DND-41 (cell line): ENCODE data around the gene OR4B1.

Experiments used
- ATAC-seq: fragments of 200-7000 bp; cut with Tn5 transposase; 3 replicates; pipeline ENCODE4 v1.9.1; 2021; ENCODE audit warnings: low read depth; ENCODE audit not compliant: insufficient read depth
- DNase-seq: peaks from one replicate; pipeline ENCODE4 v3.0.0-alpha.2; 2020
- H2AFZ ChIP-seq: 2 replicates; pipeline ENCODE4 v1.6.0; 2012; ENCODE audit warnings: low read depth, low read length
- H3K27ac ChIP-seq: 2 replicates; pipeline ENCODE4 v1.5.1; 2012; ENCODE audit warnings: low read length, inconsistent platforms
- H3K27me3 ChIP-seq: fragments of 200-600 bp; sonication (generic); 2 replicates; pipeline ENCODE4 v1.6.0; 2012; ENCODE audit warnings: low read length, mild to moderate bottlenecking, inconsistent platforms; ENCODE audit not compliant: insufficient read depth, poor library complexity
- H3K36me3 ChIP-seq: 2 replicates; pipeline ENCODE4 v1.5.1; 2012; ENCODE audit warnings: low read length, inconsistent platforms; ENCODE audit not compliant: insufficient read depth
- H3K4me1 ChIP-seq: 2 replicates; pipeline ENCODE4 v1.5.1; 2012; ENCODE audit warnings: mild to moderate bottlenecking, low read length; ENCODE audit not compliant: insufficient read depth
- H3K4me2 ChIP-seq: 2 replicates; pipeline ENCODE4 v1.6.0; 2012; ENCODE audit warnings: mild to moderate bottlenecking, moderate library complexity, low read length, inconsistent platforms; ENCODE audit not compliant: insufficient read depth
- H3K4me3 ChIP-seq, 2 experiments: fragments of 200-600 bp in 1 of 2; shearing (Covaris generic) in 1 of 2; 2 replicates each; pipeline ENCODE4 v1.5.1; 2012 to 2016; ENCODE audit warnings: inconsistent platforms in 2 of 2, low read length in 2 of 2, mild to moderate bottlenecking in 2 of 2, low read depth in 1 of 2, moderate library complexity in 1 of 2
- H3K79me2 ChIP-seq: 2 replicates; pipeline ENCODE4 v1.6.0; 2012; ENCODE audit warnings: low read length, inconsistent platforms; ENCODE audit not compliant: insufficient read depth
- H3K9ac ChIP-seq: 2 replicates; pipeline ENCODE4 v1.6.0; 2012; ENCODE audit warnings: low read depth, mild to moderate bottlenecking, inconsistent platforms, low read length, moderate library complexity
- H3K9me3 ChIP-seq: 2 replicates; pipeline ENCODE4 v1.5.1; 2012; ENCODE audit warnings: low read length, moderate library complexity, mild to moderate bottlenecking, inconsistent platforms; ENCODE audit not compliant: insufficient read depth, severe bottlenecking
- H4K20me1 ChIP-seq: 2 replicates; pipeline ENCODE4 v1.6.0; 2012; ENCODE audit warnings: low read length; ENCODE audit not compliant: insufficient read depth
- CTCF ChIP-seq: IDR thresholded peaks from 2 replicates; pipeline ENCODE4 v1.5.1; 2012; ENCODE audit warnings: borderline replicate concordance, low read length, moderate library complexity, mild to moderate bottlenecking; ENCODE audit not compliant: poor library complexity, severe bottlenecking; ENCODE audit errors: extremely low read depth
- EZH2 ChIP-seq: IDR thresholded peaks from 3 replicates; pipeline ENCODE4 v1.6.1; 2012; ENCODE audit warnings: borderline replicate concordance, low read depth, mild to moderate bottlenecking, moderate library complexity, low read length, inconsistent platforms; ENCODE audit not compliant: severe bottlenecking

Gene OR4B1

GRCh38 chr11:48169717-48170116, 46.9 kb upstream of the OR4B1 start:
- H3K9ac ChIP-seq = no peak overlapping the region
- H3K4me1 ChIP-seq = peaks cover 17% of the 10 kb centered on the region
- H3K27me3 ChIP-seq = no peaks in the 10 kb centered on the region
- H4K20me1 ChIP-seq = no peaks in the 10 kb centered on the region
- no peak for DNase-seq
- ATAC-seq = no peak
- TF ChIP-seq EZH2 = no peak
- TF ChIP-seq CTCF = no peak
- H3K36me3 ChIP-seq = no peaks in the 10 kb centered on the region
- H3K4me2 ChIP-seq = no peak overlapping the region
- H2AFZ ChIP-seq = no peak overlapping the region
- H3K79me2 ChIP-seq = no peaks in the 10 kb centered on the region
- H3K4me3 ChIP-seq = no peak overlapping the region
- H3K9me3 ChIP-seq = no peaks in the 10 kb centered on the region
- no peak overlapping the region for H3K27ac ChIP-seq

GRCh38 chr11:48170241-48171233, 46.1 kb upstream of the OR4B1 start:
- no peak overlapping the region for H3K27ac ChIP-seq

GRCh38 chr11:48172818-48173609, 43.6 kb upstream of the OR4B1 start:
- Histone ChIP-seq H2AFZ (peak overlapping the region; percentile 50; the same call in 1 of the 2 replicates), H3K4me1 (peaks cover 23% of the 10 kb centered on the region), H3K4me3 (no peak overlapping the region), H3K27ac (peak overlapping the region; percentile 22; the same call in 1 of the 2 replicates), H3K9ac (no peak overlapping the region), H3K36me3 (no peaks in the 10 kb centered on the region), H3K27me3 (no peaks in the 10 kb centered on the region), H4K20me1 (no peaks in the 10 kb centered on the region), H3K9me3 (no peaks in the 10 kb centered on the region), H3K4me2 (no peak overlapping the region), H3K79me2 (no peaks in the 10 kb centered on the region)
- ATAC-seq (peak; percentile 88), DNase-seq (peak; percentile 75)
- peak; percentile 95 for TF ChIP-seq CTCF
- no peak for TF ChIP-seq EZH2

More at GRCh38 chr11:48170241-48171233, 46.1 kb upstream of the OR4B1 start:
- H3K36me3 ChIP-seq = no peaks in the 10 kb centered on the region
- H3K79me2 ChIP-seq = no peaks in the 10 kb centered on the region
- H3K27me3 ChIP-seq = no peaks in the 10 kb centered on the region
- no peaks in the 10 kb centered on the region for H4K20me1 ChIP-seq
- ATAC-seq (peak; percentile 56; the same call in 2 of the 3 replicates), DNase-seq (peak; percentile 26)
- peaks cover 22% of the 10 kb centered on the region for H3K4me1 ChIP-seq
- H3K4me3 ChIP-seq = no peak overlapping the region
- H3K9me3 ChIP-seq = no peaks in the 10 kb centered on the region
- no peak overlapping the region for H3K4me2 ChIP-seq
- H3K9ac ChIP-seq = no peak overlapping the region
- H2AFZ ChIP-seq = no peak overlapping the region
- no peak for TF ChIP-seq EZH2
- TF ChIP-seq CTCF = no peak
